ENCODE data around the gene SLC8A3. TPM values are rescaled to one million over a fixed set of nuclear protein-coding genes. Genes with fewer than 3 reads are reported as not detected.

The SLC8A3 gene
- total RNA-seq, 1 donor from 2014 or later = 0.12 TPM

DNA sequence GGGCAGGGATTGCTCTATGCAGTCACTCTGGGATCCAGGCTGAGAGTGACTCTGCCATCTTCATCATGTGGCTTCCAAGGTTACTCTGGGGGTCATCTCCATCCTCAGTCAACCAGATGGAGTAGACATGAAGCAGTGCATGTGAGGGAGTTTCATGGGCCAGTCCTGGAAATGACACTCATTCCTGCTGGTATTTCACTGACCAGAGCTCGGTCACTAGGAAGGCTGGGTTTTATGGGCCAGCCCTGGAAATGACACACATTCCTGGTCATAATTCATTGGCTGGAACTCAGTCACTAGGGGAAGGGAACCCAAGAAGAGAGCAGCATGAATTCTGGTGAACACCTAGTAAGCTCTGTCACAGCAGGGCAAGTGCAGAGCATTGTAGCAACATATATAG is 164.9 kb downstream of the SLC8A3 start:
- no peak for TF ChIP-seq CTCF (conservative IDR thresholded peaks at IDR 0.05; ENCODE audit: low read depth, low read length)
- H3K4me3 ChIP-seq (ENCODE audit: low read depth, low read length) = no peak overlapping the region
- no peak for DNase-seq (ENCODE audit: low read depth)

DNA sequence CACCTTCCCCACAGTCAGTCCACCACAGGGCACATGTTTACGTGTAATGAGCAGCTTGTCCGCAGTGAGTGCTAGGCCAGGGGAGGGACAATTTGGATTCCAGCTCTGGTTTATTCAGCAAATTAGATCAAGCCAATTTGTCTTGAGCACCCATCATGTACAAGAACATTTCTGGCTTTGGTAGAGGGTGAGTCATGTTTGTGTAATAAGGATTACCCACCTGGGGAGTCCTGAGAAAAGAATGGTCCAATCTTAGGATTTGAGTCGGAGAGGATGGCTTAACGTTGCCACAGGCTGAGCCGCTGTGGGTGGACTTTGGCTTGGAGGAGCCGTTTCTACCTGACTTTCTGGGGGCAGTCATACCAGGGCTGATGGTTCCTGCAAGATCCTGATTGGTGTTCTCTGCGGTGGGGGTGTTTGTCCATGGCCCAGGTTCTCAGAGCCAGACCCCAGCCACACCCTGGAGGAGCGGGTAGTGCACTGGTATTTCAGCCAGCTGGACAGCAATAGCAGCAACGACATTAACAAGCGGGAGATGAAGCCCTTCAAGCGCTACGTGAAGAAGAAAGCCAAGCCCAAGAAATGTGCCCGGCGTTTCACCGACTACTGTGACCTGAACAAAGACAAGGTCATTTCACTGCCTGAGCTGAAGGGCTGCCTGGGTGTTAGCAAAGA is 165.8 kb downstream of the SLC8A3 start:
- no peak for DNase-seq (ENCODE audit: low read depth)
- TF ChIP-seq CTCF (conservative IDR thresholded peaks at IDR 0.05; ENCODE audit: low read depth, low read length) = no peak
- H3K4me3 ChIP-seq (ENCODE audit: low read depth, low read length) = no peak overlapping the region

DNA sequence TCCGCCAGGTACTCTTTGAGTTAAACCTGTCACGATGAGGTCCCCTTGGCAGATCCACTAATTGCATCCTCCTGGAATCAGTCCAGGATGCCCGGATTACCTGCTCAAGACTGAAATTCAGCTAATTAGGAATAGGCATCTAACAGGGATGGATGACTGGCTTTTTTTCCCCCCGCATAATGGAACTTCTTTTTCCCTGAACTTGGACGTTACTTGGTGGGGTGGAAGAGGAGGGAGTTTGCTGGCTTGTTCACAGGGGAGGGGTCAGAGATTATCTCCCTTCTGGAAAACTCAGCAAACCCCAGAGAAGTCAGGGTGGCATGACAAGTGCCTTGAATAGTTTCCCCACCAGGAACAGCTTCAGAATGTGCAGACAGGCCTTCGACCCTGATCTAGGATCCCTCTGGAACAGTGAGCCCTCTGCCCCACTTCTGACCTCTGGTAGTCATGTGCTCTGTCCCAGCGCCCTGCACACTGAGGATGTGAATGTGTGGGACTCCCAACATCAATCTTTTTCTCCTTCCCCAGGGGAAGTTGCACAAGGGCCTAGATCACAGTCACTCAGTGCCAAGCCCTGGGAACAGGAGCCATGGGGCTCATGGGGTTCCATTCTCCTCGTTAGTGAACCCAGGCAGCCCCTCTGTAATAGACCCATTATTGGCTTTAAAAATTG is 167.1 kb downstream of the SLC8A3 start:
- DNase-seq (ENCODE audit: low read depth) = no peak
- TF ChIP-seq CTCF (conservative IDR thresholded peaks at IDR 0.05; ENCODE audit: low read depth, low read length) = no peak
- no peak overlapping the region for H3K4me3 ChIP-seq (ENCODE audit: low read depth, low read length)

DNA sequence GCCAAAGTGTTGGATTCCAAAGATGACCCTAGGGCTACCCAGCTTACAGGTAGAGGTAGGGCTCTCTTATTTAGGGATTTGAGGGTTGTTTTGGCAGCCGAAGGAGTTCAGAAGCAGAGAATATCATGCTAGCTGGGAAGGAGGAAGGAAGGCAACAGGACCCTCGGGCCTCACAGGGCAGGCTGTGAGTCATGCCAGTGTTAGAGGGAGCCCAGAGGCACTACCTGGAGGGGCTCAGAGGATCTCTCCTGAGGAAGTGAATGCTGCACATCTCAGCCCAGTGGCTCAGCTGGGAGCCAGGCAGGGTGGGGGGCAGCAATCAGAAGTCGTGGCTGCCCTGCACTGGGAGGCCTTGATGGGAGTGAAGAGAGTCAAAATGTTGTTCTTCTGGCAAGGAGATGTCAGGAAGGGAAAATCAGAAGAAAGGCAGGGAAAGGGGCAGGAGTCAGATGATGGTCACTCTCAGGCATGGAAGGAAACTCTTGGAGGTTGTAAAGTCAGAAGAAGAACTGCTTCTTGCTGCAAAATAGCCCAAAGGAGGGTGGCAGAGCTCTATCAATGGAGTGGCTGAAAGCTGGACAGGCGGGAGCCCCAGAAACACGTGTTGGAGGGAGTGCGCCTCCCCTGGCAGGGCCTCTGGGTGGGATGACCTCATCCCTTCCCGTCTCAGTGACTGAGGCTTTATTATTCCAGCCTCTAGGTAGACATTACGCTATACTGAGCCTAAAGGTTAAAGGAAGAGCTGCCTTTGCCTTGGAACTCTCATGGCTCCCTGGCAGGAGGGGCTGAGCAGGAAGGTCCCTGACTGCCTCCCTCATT is 168.2 kb downstream of the SLC8A3 start:
- TF ChIP-seq CTCF (conservative IDR thresholded peaks at IDR 0.05; ENCODE audit: low read depth, low read length) = no peak
- no peak for DNase-seq (ENCODE audit: low read depth)
- no peak overlapping the region for H3K4me3 ChIP-seq (ENCODE audit: low read depth, low read length)

- H3K4me3 ChIP-seq (ENCODE audit: low read depth, low read length) = no peak overlapping the region
- no peak for DNase-seq (ENCODE audit: low read depth)
- no peak for TF ChIP-seq CTCF (conservative IDR thresholded peaks at IDR 0.05; ENCODE audit: low read depth, low read length)
These were observed 169.1 kb downstream of the SLC8A3 start for GRCh38 chr14:70019695-70020094.

GRCh38 chr14:70018713-70019211 is 170.0 kb downstream of the SLC8A3 start:
- no peak overlapping the region for H3K4me3 ChIP-seq (ENCODE audit: low read depth, low read length)
- no peak for TF ChIP-seq CTCF (conservative IDR thresholded peaks at IDR 0.05; ENCODE audit: low read depth, low read length)
- no peak for DNase-seq (ENCODE audit: low read depth)
